BLaER1 (cell line): Measurements from ENCODE around the gene MPPE1.

Experiments
- H3K27ac ChIP-seq: shearing (Covaris generic); formaldehyde crosslinking; 2 replicates; pipeline ENCODE4 v1.8.1; 2022
- H3K27me3 ChIP-seq: shearing (Covaris generic); formaldehyde crosslinking; 2 replicates; pipeline ENCODE4 v1.8.1; 2022
- H3K36me3 ChIP-seq: shearing (Covaris generic); formaldehyde crosslinking; 2 replicates; pipeline ENCODE4 v1.8.1; 2022
- H3K4me1 ChIP-seq: shearing (Covaris generic); formaldehyde crosslinking; 2 replicates; pipeline ENCODE4 v1.8.1; 2022
- H3K4me2 ChIP-seq: shearing (Covaris generic); formaldehyde crosslinking; 2 replicates; pipeline ENCODE4 v1.8.1; 2022
- H3K4me3 ChIP-seq: shearing (Covaris generic); formaldehyde crosslinking; 2 replicates; pipeline ENCODE4 v1.8.1; 2022
- H3K9ac ChIP-seq: shearing (Covaris generic); formaldehyde crosslinking; 2 replicates; pipeline ENCODE4 v1.8.1; 2022
- H3K9me3 ChIP-seq: shearing (Covaris generic); formaldehyde crosslinking; 2 replicates; pipeline ENCODE4 v1.8.1; 2022
- H4K20me1 ChIP-seq: shearing (Covaris generic); formaldehyde crosslinking; 2 replicates; pipeline ENCODE4 v1.8.1; 2022
- Cebpa-rat ChIP-seq: shearing (Covaris generic); IDR thresholded peaks from 2 replicates; pipeline ENCODE4 v1.8.1; 2022

Gene MPPE1

DNA sequence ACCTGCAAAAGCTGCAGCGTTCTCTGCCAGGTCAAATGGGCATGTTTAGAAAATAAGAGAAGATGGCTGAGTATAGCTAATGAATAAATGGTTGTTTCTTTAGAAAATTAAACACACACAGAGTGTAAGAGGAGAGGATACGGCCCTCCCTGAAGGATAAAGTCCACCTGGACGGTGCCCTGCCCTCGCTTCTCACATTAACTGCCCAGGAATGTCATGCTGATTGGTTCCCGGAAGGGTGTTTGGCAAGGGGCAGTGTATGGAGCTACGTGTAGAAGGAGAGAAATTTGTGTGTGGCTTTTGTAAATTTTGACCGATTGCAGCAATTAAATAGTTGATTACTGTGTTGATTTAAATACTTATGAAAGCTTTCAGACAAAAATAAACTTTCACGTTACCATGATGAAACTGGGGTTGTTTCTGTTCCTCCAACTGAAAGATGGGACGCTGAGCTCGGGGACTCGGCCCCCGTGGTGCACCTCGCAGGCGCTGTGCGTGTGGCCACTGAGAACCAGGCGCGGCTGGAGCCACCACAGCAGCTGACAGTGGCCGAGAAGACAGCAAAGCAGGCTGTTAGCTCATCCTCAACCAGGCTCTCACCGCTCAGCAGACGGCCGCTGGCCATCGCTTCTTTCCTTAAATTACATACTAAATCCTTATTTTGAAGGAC lies 22.7 kb downstream of the MPPE1 start:
- Histone ChIP-seq H4K20me1 (no peaks in the 10 kb centered on the region), H3K4me2 (no peak overlapping the region), H3K9ac (no peak overlapping the region), H3K27me3 (no peaks in the 10 kb centered on the region), H3K27ac (no peak overlapping the region), H3K4me3 (no peak overlapping the region), H3K4me1 (peaks cover 44% of the 10 kb centered on the region), H3K36me3 (peaks cover 48% of the 10 kb centered on the region), H3K9me3 (no peaks in the 10 kb centered on the region)
- TF ChIP-seq Cebpa-rat, result no peak

DNA sequence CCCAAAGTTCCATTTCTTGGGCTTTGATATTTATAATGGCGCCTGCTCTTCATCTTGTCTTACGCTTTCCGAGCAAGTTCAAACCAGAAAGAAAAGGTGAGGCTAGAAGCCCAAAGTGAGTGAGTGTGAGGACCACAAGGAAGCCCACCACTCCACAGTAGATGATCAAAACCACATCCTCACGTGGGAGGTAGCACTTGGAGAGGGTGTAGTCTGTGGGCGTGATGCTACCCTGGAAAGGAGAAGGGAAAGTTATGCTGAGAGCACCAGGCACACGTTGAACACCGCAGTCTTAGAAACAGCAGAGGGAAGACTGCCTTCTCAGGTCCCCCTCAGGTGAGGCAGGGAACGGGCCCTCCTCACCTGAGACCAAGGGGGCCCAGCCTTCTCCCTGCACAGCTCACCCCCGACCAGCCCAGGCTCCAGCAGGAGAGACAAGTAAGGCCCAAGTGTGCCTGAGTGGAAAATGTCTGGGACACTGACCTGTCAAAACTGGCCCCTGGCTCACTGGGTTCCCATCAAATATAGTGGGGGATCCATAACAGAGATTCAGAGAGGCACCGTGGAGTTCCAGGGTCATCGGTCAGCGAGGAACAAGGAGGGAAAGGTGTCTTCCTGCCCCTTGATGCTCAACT lies 23.6 kb downstream of the MPPE1 start:
- Histone ChIP-seq H3K9ac (no peak overlapping the region), H3K27ac (0 out of 2 replicates have a peak overlapping the region, but pooled peaks have one; percentile 8), H3K36me3 (peaks cover 39% of the 10 kb centered on the region), H4K20me1 (no peaks in the 10 kb centered on the region), H3K9me3 (no peaks in the 10 kb centered on the region), H3K27me3 (no peaks in the 10 kb centered on the region), H3K4me1 (peaks cover 44% of the 10 kb centered on the region), H3K4me2 (peak overlapping the region; percentile 38), H3K4me3 (no peak overlapping the region)
- TF ChIP-seq Cebpa-rat, result no peak

DNA sequence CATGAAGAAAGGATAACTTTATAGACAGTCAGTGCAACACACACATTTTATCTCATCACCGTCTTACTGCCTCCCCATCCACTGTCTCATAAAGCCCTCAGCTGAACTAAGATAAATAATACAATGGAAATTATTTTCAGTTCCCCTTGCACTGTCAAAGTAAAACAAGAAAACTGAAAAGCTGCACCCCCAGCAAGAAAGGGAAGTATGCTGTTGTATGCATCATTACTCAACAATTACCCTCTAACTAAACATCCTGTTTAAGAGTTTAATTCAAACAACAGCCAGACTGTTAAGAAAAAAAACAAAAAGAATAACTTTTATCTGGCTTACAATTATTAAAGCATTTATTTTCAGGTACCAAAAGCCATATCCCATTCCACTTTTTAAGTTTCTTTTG lies 25.0 kb downstream of the MPPE1 start:
- Histone ChIP-seq H3K4me3 (no peak overlapping the region), H3K27me3 (no peaks in the 10 kb centered on the region), H3K4me2 (peak overlapping the region; percentile 38), H3K4me1 (peaks cover 44% of the 10 kb centered on the region), H3K36me3 (peaks cover 27% of the 10 kb centered on the region), H3K9ac (no peak overlapping the region), H4K20me1 (no peaks in the 10 kb centered on the region), H3K9me3 (no peaks in the 10 kb centered on the region), H3K27ac (peak overlapping the region; percentile 7; the same call in 1 of the 2 replicates)
- TF ChIP-seq Cebpa-rat, result no peak

DNA sequence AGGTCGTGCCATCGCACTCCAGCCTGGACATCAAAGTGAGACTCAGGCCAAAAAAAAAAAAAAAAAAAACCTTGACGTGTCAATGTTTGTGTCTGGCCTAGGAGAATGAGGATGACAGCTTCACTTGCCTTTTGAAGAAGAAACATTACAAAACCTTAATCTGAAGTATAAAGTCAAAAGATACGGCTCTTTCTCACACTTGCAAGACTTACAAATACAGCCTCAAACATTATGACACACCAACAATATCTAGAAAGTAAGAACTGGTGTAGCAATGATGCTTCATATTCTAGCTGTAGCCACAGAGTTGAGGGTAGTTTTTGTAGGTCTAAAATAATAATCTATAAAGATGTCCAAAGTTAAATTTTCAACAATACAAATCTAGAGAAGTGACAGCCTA lies 25.5 kb downstream of the MPPE1 start:
- Histone ChIP-seq H3K36me3 (peaks cover 22% of the 10 kb centered on the region), H3K4me1 (peaks cover 44% of the 10 kb centered on the region), H3K9ac (no peak overlapping the region), H4K20me1 (no peaks in the 10 kb centered on the region), H3K9me3 (no peaks in the 10 kb centered on the region), H3K4me3 (no peak overlapping the region), H3K27ac (peak overlapping the region; percentile 7; the same call in 1 of the 2 replicates), H3K4me2 (peak overlapping the region; percentile 38), H3K27me3 (no peaks in the 10 kb centered on the region)
- TF ChIP-seq Cebpa-rat, result no peak

DNA sequence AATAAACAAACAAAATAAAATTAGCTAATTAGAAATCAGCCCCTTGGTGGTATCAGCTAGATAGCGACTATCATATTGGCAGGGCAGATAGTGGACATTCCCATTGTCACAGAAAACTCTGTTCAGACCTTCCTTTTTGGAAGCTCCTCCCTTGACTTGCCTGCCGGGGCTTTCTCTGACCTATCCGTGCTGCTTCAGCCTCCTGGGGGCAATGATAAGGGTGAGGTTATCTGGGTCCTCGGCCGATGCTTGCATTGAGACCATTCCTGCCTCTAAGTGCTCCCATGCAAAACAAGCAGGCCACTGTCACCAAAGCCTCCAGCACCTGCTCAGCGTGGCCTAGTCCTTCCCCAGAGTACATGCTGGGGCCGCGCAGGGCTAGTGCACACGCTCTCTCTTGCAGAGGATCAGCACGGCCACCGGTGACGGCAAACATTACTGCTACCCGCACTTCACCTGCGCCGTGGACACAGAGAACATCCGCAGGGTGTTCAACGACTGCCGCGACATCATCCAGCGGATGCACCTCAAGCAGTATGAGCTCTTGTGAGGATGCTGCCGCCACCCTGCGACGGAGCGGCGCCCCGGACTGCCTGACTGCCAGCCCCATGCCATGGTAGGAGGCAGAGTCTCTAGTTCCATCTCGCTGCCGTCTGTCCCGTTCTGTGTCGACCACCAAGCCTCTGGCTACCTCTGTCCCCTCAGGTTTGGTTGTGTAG lies 27.4 kb downstream of the MPPE1 start:
- Histone ChIP-seq H3K4me1 (peaks cover 44% of the 10 kb centered on the region), H3K27me3 (no peaks in the 10 kb centered on the region), H3K36me3 (peaks cover 7% of the 10 kb centered on the region), H3K4me3 (no peak overlapping the region), H3K27ac (no peak overlapping the region), H3K4me2 (peak overlapping the region; percentile 38), H3K9me3 (no peaks in the 10 kb centered on the region), H3K9ac (no peak overlapping the region), H4K20me1 (no peaks in the 10 kb centered on the region)
- no peak for TF ChIP-seq Cebpa-rat

DNA sequence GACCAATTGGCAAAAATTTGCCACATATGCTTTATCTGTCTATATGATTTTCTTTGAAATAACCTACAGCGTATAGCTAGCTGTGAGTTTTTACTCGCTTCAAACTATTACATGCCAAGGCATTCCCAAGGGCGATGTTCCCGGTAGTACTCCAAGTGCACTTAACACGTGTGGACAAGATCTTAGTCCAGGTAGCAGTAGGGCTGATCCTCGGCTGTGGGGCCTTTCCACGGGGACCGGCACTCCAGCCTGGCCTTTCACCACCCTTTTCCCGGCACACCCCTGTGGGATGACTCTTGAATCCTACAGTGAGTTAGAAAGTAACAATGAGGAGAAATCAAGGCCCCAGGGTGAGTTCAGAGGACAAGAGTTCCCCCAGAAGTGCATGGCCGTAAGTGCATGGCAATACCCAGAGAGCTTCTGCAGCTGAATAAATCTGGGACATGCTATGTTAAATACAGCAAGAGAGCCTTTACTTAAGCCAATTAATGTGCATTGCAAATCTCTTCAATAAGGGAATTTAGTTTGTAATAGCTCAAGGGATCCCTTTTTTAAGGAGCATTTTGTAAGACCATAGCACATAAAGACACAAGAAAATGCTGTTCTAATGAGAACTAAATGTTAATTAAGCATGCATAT lies 30.5 kb downstream of the MPPE1 start:
- Histone ChIP-seq H4K20me1 (no peaks in the 10 kb centered on the region), H3K27me3 (no peaks in the 10 kb centered on the region), H3K4me3 (no peak overlapping the region), H3K9me3 (no peaks in the 10 kb centered on the region), H3K27ac (no peak overlapping the region), H3K4me1 (peaks cover 28% of the 10 kb centered on the region), H3K36me3 (no peaks in the 10 kb centered on the region), H3K9ac (no peak overlapping the region), H3K4me2 (no peak overlapping the region)
- no peak for TF ChIP-seq Cebpa-rat

DNA sequence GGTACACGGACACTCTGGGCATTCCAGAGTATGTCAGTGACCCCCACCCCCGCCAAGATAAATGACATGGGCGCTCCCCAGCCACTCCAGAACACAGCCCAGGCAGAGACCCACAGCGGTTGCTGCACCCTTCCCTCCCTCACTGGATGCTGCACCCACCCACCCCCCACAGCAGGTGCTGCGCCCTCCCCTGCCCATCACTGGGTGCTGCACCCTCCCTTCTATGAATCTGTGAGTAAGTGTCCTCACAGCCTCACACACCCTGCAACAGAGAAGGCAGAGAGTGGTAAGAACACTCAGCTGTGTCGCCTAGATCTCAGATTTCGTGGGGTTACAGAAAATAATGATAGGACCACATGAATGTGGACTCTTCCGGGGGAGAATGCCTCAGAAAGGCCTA lies 33.4 kb downstream of the MPPE1 start:
- no peaks in the 10 kb centered on the region for H3K36me3 ChIP-seq
- no peak overlapping the region for H3K4me2 ChIP-seq
- H3K27me3 ChIP-seq, result no peaks in the 10 kb centered on the region
- H3K4me3 ChIP-seq, result no peak overlapping the region
- H3K9ac ChIP-seq, result no peak overlapping the region
- H4K20me1 ChIP-seq, result no peaks in the 10 kb centered on the region
- H3K4me1 ChIP-seq, result peaks cover 6% of the 10 kb centered on the region; the same call in 1 of the 2 replicates
- H3K27ac ChIP-seq, result no peak overlapping the region
- no peak for TF ChIP-seq Cebpa-rat
- no peaks in the 10 kb centered on the region for H3K9me3 ChIP-seq

DNA sequence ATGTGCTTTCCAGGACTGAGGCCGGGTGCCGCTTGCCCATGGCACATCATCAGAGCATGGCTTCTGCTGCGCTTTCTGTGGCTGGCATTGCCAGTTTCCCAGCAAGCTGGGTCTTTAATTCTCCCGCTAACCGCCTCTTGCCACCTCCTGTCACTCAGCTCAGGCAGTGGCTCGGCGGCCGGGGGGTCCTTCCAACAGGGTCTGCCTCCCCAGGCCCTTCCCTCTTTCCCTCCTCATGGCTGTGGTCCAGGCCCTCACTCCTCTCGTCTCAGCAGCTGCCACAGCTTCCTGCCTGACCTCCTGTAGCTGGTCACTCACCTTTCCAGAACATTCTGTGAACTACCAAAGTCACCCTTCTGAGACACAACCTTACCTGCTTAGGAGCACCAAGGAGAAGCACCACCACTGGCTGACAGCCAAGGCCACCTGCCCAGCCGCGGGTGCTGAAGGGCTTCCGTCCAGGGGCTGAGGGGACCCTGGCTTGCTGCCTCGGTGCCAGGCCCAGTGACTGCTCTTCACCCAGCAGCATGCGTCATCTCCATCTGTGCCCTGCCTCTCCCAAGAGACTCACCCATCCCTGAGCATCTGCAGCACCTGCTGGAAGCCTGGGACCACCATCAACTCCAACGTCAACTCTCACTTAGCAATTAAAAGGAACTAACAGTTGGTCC lies 34.3 kb downstream of the MPPE1 start:
- H3K4me1 ChIP-seq, result peaks cover 6% of the 10 kb centered on the region; the same call in 1 of the 2 replicates
- no peak overlapping the region for H3K4me2 ChIP-seq
- no peak overlapping the region for H3K9ac ChIP-seq
- no peak for TF ChIP-seq Cebpa-rat
- no peak overlapping the region for H3K27ac ChIP-seq
- no peaks in the 10 kb centered on the region for H3K27me3 ChIP-seq
- H3K4me3 ChIP-seq, result no peak overlapping the region
- H3K36me3 ChIP-seq, result no peaks in the 10 kb centered on the region
- no peaks in the 10 kb centered on the region for H3K9me3 ChIP-seq
- H4K20me1 ChIP-seq, result no peaks in the 10 kb centered on the region

DNA sequence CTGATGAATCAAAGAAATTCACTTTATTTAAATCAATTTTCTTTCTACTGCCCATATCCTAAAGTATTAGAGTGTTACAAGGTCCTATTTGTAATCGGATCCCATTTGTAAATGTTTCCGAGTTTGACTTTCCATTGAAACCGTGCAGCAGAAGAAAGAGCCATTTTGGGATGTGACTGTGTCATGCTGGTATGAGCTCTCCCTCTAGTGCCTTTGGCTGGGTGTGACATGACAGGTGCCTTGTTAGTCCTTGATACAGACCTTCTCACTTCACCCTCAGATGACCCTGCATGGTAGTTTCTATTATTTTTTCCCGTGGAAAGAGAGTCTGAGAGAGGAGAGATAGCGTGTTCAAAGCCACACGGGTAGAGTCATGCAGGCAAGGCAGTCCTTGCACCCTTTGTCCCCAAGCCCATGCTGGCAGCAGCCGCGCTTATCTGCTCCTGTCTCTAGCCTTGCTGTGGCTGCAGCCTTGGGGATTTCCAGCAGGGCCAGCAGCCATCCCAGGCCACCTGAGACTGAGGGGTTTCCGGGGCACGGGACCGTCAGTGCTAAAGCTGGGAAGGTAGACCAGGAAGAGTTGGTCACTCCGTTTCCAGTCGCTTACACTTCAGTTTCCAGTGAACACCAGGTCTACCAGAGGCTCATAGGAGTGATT lies 35.5 kb downstream of the MPPE1 start:
- no peaks in the 10 kb centered on the region for H3K27me3 ChIP-seq
- H3K9ac ChIP-seq, result no peak overlapping the region
- TF ChIP-seq Cebpa-rat, result no peak
- H3K36me3 ChIP-seq, result no peaks in the 10 kb centered on the region
- no peak overlapping the region for H3K4me2 ChIP-seq
- H3K4me1 ChIP-seq, result peaks cover 6% of the 10 kb centered on the region; the same call in 1 of the 2 replicates
- no peak overlapping the region for H3K27ac ChIP-seq
- no peaks in the 10 kb centered on the region for H4K20me1 ChIP-seq
- H3K4me3 ChIP-seq, result no peak overlapping the region
- no peaks in the 10 kb centered on the region for H3K9me3 ChIP-seq
